Activated B cell treated with CpG ODN at 0.5 μM for 24 hours (primary cell): Measurements from ENCODE around the gene LRSAM1. TPM values are rescaled to one million over a fixed set of nuclear protein-coding genes. Genes with fewer than 3 reads are reported as not detected.

ENCODE experiments used
- ATAC-seq: fragments of 200-7000 bp; cut with Tn5 transposase; one replicate; pipeline ENCODE4 v1.10.0; 2021; ENCODE audit warnings: low read depth, mild to moderate bottlenecking, moderate library complexity
- CTCF ChIA-PET: fragments of 350-600 bp; sonication (Branson Sonifier 250); formaldehyde crosslinking; loops from one replicate; lab custom pipeline; 2021; ENCODE audit warnings: antibody characterized with exemption; lab: Charles Lee
- POLR2A ChIA-PET: fragments of 350-600 bp; sonication (Branson Sonifier 250); formaldehyde crosslinking; loops from one replicate; lab custom pipeline; 2021; ENCODE audit warnings: antibody characterized with exemption; lab: Charles Lee
- DNase-seq: peaks from one replicate; pipeline ENCODE4 v3.0.0; 2022
- H3K27ac Mint-ChIP-seq: one replicate; pipeline ENCODE4 v1.8.0; 2020; ENCODE audit warnings: mixed read lengths
- H3K27me3 Mint-ChIP-seq: one replicate; pipeline ENCODE4 v1.8.0; 2021; ENCODE audit warnings: mixed read lengths
- H3K36me3 Mint-ChIP-seq: one replicate; pipeline ENCODE4 v1.8.0; 2021; ENCODE audit warnings: low read depth, mixed read lengths
- H3K4me1 Mint-ChIP-seq: one replicate; pipeline ENCODE4 v1.8.0; 2021; ENCODE audit warnings: mixed read lengths
- H3K4me3 Mint-ChIP-seq: one replicate; pipeline ENCODE4 v1.8.0; 2020; ENCODE audit warnings: mild to moderate bottlenecking, mixed read lengths
- H3K9me3 Mint-ChIP-seq: one replicate; pipeline ENCODE4 v1.8.0; 2020; ENCODE audit warnings: mixed read lengths
- CTCF ChIP-seq: fragments of 200-600 bp; IDR thresholded peaks from one replicate; pipeline ENCODE4 v1.8.0; 2022; ENCODE audit warnings: antibody characterized with exemption, mild to moderate bottlenecking
- intact Hi-C: fragments of 100-400 bp; cut with micrococcal nuclease; formaldehyde crosslinking; loops from one replicate; pipeline ENCODE4 v1.15.1; 2024
- total RNA-seq: library from RNA; stranded (reverse); gene quantifications from 2 replicates; pipeline ENCODE4 v1.2.3, GENCODE V29; 2022

LRSAM1 gene
- total RNA-seq, 1 donor from 2014 or later, result 23.9 TPM

- TF ChIP-seq CTCF, result no peak
- ChIA-PET CTCF (no interaction called here), POLR2A (interaction anchor here (0.7 kb wide), 1 partner anchor 19 kb away, joined by 4 read pairs; no protein-coding TSS in a partner anchor)
- Mint-ChIP-seq H3K27me3 (no peaks in the 10 kb centered on the region), H3K27ac (no peak overlapping the region), H3K9me3 (no peaks in the 10 kb centered on the region), H3K36me3 (peaks cover 19% of the 10 kb centered on the region), H3K4me3 (no peak overlapping the region), H3K4me1 (no peaks in the 10 kb centered on the region)
- no peak for DNase-seq
- intact Hi-C loops, result no loop called here
- ATAC-seq, result no peak
Measured at GRCh38 chr9:127500862-127501261, 49.6 kb downstream of the LRSAM1 start.

- no peak for TF ChIP-seq CTCF
- Mint-ChIP-seq H3K27ac (no peak overlapping the region), H3K27me3 (no peaks in the 10 kb centered on the region), H3K36me3 (peaks cover 10% of the 10 kb centered on the region), H3K9me3 (no peaks in the 10 kb centered on the region), H3K4me1 (no peaks in the 10 kb centered on the region), H3K4me3 (no peak overlapping the region)
- DNase-seq, result no peak
- CTCF ChIA-PET, result no interaction called here
- intact Hi-C loops, result no loop called here
- no peak for ATAC-seq
- POLR2A ChIA-PET, result no interaction called here
Measured at GRCh38 chr9:127501821-127502343, 50.6 kb downstream of the LRSAM1 start.

- ATAC-seq (no peak), DNase-seq (no peak)
- Mint-ChIP-seq H3K4me3 (no peak overlapping the region), H3K36me3 (peaks cover 5% of the 10 kb centered on the region), H3K9me3 (no peaks in the 10 kb centered on the region), H3K27me3 (no peaks in the 10 kb centered on the region), H3K4me1 (no peaks in the 10 kb centered on the region), H3K27ac (no peak overlapping the region)
- ChIA-PET POLR2A (no interaction called here), CTCF (interaction anchor here (0.7 to 2.5 kb wide), 5 partner anchors 86 to 532 kb away, joined by 3 to 13 read pairs (median 7); partner anchors contain the start of genes CDK9 and TOR2A)
- intact Hi-C loops, result no loop called here
- no peak for TF ChIP-seq CTCF
Measured at GRCh38 chr9:127502706-127503378, 51.5 kb downstream of the LRSAM1 start.

- DNase-seq (no peak), ATAC-seq (no peak)
- H3K9me3 Mint-ChIP-seq, result no peaks in the 10 kb centered on the region
- TF ChIP-seq CTCF, result no peak
- ChIA-PET POLR2A (no interaction called here), CTCF (interaction anchor here (0.7 to 2.5 kb wide), 7 partner anchors 82 to 531 kb away, joined by 3 to 19 read pairs (median 7); partner anchors contain the start of genes CDK9 and TOR2A)
- H3K4me3 Mint-ChIP-seq, result no peak overlapping the region
- no peaks in the 10 kb centered on the region for H3K27me3 Mint-ChIP-seq
- no peaks in the 10 kb centered on the region for H3K4me1 Mint-ChIP-seq
- intact Hi-C loops, result no loop called here
- peaks cover 4% of the 10 kb centered on the region for H3K36me3 Mint-ChIP-seq
- no peak overlapping the region for H3K27ac Mint-ChIP-seq
Measured at GRCh38 chr9:127503379-127503921, 52.1 kb downstream of the LRSAM1 start.
